Kidney (tissue), 14 donors: Measurements from ENCODE around the gene ZNF831. TPM values are rescaled to one million over a fixed set of nuclear protein-coding genes. Genes with fewer than 3 reads are reported as not detected.

Experiments
- DNase-seq, 5 donors: peaks; one replicate each; pipeline ENCODE4 v3.0.0-alpha.2; 2013 to 2020
- FAIRE-seq: peaks from 2 replicates; lab custom pipeline; 2012; peaks lifted over from hg19 to GRCh38; lab: Jason Lieb, UNC
- H3K27ac ChIP-seq, 2 donors: one replicate each; pipeline ENCODE4 v1.7.0; 2013; ENCODE audit warnings: low read depth in 2 of 2, low read length in 2 of 2, inconsistent platforms in 1 of 2
- H3K27me3 ChIP-seq: one replicate; pipeline ENCODE4 v1.7.1; 2013; ENCODE audit warnings: low read length, inconsistent platforms; ENCODE audit not compliant: control insufficient read depth, insufficient read depth
- H3K36me3 ChIP-seq, 3 donors: one replicate each; pipeline versions ENCODE4 v1.7.0 to v1.7.1; 2013; ENCODE audit warnings: low read length in 3 of 3, control low read depth in 1 of 3, inconsistent platforms in 1 of 3; ENCODE audit not compliant: insufficient read depth in 3 of 3, control insufficient read depth in 2 of 3
- H3K4me1 ChIP-seq, 3 donors: one replicate each; pipeline versions ENCODE4 v1.7.0 to v1.7.1; 2013; ENCODE audit warnings: low read length in 3 of 3, inconsistent platforms in 1 of 3, low read depth in 1 of 3; ENCODE audit not compliant: control insufficient read depth in 2 of 3, insufficient read depth in 2 of 3
- H3K4me3 ChIP-seq, 3 donors: one replicate each; pipeline versions ENCODE4 v1.7.0 to v1.8.1; 2013; ENCODE audit warnings: low read length in 3 of 3, control low read depth in 1 of 3, inconsistent platforms in 1 of 3
- H3K9ac ChIP-seq, 3 donors: one replicate each; pipeline versions ENCODE4 v1.7.0 to v1.7.1; 2013; ENCODE audit warnings: low read length in 3 of 3, control low read depth in 1 of 3, inconsistent platforms in 1 of 3
- H3K9me3 ChIP-seq, 3 donors: one replicate each; pipeline versions ENCODE4 v1.7.0 to v1.7.1; 2013; ENCODE audit warnings: low read length in 3 of 3, control low read depth in 1 of 3, inconsistent platforms in 1 of 3; ENCODE audit not compliant: control insufficient read depth in 2 of 3, insufficient read depth in 1 of 3
- intact Hi-C: fragments of 100-400 bp; cut with DNase I; formaldehyde crosslinking; loops from one replicate; pipeline ENCODE4 v1.11.1; 2022
- polyA plus RNA-seq: library from polyadenylated mRNA; stranded (reverse); fragments of 350-450 nt; fragmentation: Illumina TruSeq; extraction: RNeasy Lipid Tissue Mini Kit (QIAGEN cat#74804); gene quantifications from one replicate; pipeline ENCODE4 v1.2.3, GENCODE V29; 2014; ENCODE audit warnings: low read depth, low replicate concordance; ENCODE audit not compliant: insufficient read depth
- total RNA-seq: library from RNA; stranded (reverse); fragmentation: NEBNext Ultra II Directional; extraction: Animal tissue kit (Norgen Biotek cat#: 25700); gene quantifications from one replicate; pipeline ENCODE4 v1.2.1, GENCODE V29; 2021
- TF ChIP-seq, protein P1 (sequence below): IDR thresholded peaks from 3 replicates; pipeline ENCODE4 v1.5.1; 2012; ENCODE audit warnings: mild to moderate bottlenecking, moderate library complexity, borderline replicate concordance; ENCODE audit not compliant: insufficient read depth; ENCODE audit errors: extremely low read depth
- donor health status: control.
- donor health status: control.
- donor health status: control.
- donor health status: control.
- donor health status: control.
- donor health status: DM: yes; HTN: yes; CAD: no.
- donor health status: Normal renal cell carcinoma (clear cell type).

Gene ZNF831
- total and polyA plus RNA-seq, 2 donors from 2014 or later, result 0.04 to 1.9 TPM

GRCh38 chr20:59307270-59307669 is 143.6 kb downstream of the ZNF831 start:
- TF ChIP-seq, protein P1, sequence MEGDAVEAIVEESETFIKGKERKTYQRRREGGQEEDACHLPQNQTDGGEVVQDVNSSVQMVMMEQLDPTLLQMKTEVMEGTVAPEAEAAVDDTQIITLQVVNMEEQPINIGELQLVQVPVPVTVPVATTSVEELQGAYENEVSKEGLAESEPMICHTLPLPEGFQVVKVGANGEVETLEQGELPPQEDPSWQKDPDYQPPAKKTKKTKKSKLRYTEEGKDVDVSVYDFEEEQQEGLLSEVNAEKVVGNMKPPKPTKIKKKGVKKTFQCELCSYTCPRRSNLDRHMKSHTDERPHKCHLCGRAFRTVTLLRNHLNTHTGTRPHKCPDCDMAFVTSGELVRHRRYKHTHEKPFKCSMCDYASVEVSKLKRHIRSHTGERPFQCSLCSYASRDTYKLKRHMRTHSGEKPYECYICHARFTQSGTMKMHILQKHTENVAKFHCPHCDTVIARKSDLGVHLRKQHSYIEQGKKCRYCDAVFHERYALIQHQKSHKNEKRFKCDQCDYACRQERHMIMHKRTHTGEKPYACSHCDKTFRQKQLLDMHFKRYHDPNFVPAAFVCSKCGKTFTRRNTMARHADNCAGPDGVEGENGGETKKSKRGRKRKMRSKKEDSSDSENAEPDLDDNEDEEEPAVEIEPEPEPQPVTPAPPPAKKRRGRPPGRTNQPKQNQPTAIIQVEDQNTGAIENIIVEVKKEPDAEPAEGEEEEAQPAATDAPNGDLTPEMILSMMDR, result no peak
- no peak for FAIRE-seq
- Histone ChIP-seq H3K27me3 (no peaks in the 10 kb centered on the region), H3K27ac (no peak overlapping the region), H3K9me3 (no peaks in the 10 kb centered on the region), H3K36me3 (no peaks in the 10 kb centered on the region), H3K4me1 (no peaks in the 10 kb centered on the region), H3K9ac (no peak overlapping the region), H3K4me3 (no peak overlapping the region)
- intact Hi-C loops, result no loop called here
- no peak for DNase-seq

Other genes with a start within 250 kb of the ZNF831 start
- 50.2 TPM for gene NELFCD, start 182.6 kb upstream of the ZNF831 start, total RNA-seq
- gene NELFCD, start 182.6 kb upstream of the ZNF831 start, polyA plus RNA-seq, result 63.4 TPM
- 200 TPM for gene CTSZ, start 156.6 kb upstream of the ZNF831 start, total RNA-seq
- gene CTSZ, start 156.6 kb upstream of the ZNF831 start, polyA plus RNA-seq, result 234 TPM
- not detected for gene TUBB1, start 144.4 kb upstream of the ZNF831 start, total RNA-seq
- gene TUBB1, start 144.4 kb upstream of the ZNF831 start, polyA plus RNA-seq, result 0.17 TPM
- 67.7 TPM for gene ATP5F1E, start 131.5 kb upstream of the ZNF831 start, total RNA-seq
- gene ATP5F1E, start 131.5 kb upstream of the ZNF831 start, polyA plus RNA-seq, result 251 TPM
- 38.5 TPM for gene PRELID3B, start 121.0 kb upstream of the ZNF831 start, total RNA-seq
- gene PRELID3B, start 121.0 kb upstream of the ZNF831 start, polyA plus RNA-seq, result 26.4 TPM
- 0.19 TPM for gene EDN3, start 136.8 kb downstream of the ZNF831 start, total RNA-seq
- not detected for gene EDN3, start 136.8 kb downstream of the ZNF831 start, polyA plus RNA-seq